GM12878 (cell line): ENCODE measurements around the gene CNPY1.

Experiments
- MAX ChIP-seq: IDR thresholded peaks from 2 replicates; pipeline ENCODE4 v1.6.1; 2012; ENCODE audit warnings: low read depth, low read length, improper control_type of control experiment
- POLR2A ChIP-seq: IDR thresholded peaks from 2 replicates; pipeline ENCODE4 v1.6.1; 2011; ENCODE audit warnings: low read depth, mild to moderate bottlenecking, low read length
- POLR2AphosphoS5 ChIP-seq: IDR thresholded peaks from 2 replicates; pipeline ENCODE4 v1.6.1; 2011; ENCODE audit warnings: mild to moderate bottlenecking, low read length, inconsistent platforms
- PRDM15 ChIP-seq: fragments of 450-650 bp; formaldehyde crosslinking; IDR thresholded peaks from 2 replicates; pipeline ENCODE4 v1.4.0; 2020; ENCODE audit warnings: mild to moderate bottlenecking, moderate library complexity
- SIN3A ChIP-seq: IDR thresholded peaks from 2 replicates; pipeline ENCODE4 v1.6.1; 2012; ENCODE audit warnings: low read depth, low read length, improper control_type of control experiment
- SMARCA5 ChIP-seq: fragments of 450-650 bp; IDR thresholded peaks from 2 replicates; pipeline ENCODE4 v1.6.1; 2017; ENCODE audit warnings: mild to moderate bottlenecking
- TCF12 ChIP-seq: IDR thresholded peaks from 2 replicates; pipeline ENCODE4 v1.6.1; 2011; ENCODE audit warnings: low read depth, mild to moderate bottlenecking, low read length

GRCh38 chr7:155534691-155535090, 11.7 kb downstream of the CNPY1 start:
- TF ChIP-seq MAX (no peak), TCF12 (no peak), SIN3A (no peak), POLR2A (no peak), POLR2AphosphoS5 (no peak), PRDM15 (CRISPR knock-in tag) (no peak), SMARCA5 (no peak)
